HG03280 (cell line): Measurements from ENCODE around the gene TXK.

Source experiments
- ATAC-seq: cut with Tn5 transposase; IDR thresholded peaks from one replicate; pipeline ENCODE4 v1.9.1; 2021; ENCODE audit warnings: mild to moderate bottlenecking, moderate library complexity; ENCODE audit not compliant: unreplicated experiment

The TXK gene

DNA sequence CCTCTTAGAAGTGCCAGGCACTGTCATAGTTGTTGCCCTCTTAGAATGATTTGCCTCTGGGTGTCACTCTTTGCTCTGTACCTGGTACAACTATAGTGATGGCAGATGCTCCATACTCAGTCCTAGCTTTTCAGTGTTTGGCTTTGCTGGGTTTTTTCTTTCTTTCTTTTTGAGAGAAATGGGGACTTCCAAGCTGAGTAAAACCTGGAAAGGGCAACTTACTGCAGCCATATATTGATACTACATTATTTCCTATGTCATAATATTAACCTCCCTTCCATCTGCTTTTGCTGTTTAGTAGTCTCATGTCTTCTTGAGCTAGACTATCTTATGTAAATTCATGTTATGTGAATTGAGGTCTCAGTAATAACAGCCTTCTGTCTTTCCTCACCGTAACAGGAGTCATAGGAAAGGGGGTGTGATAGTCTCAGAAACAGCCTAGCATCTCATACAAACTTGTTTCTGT, 68.4 kb downstream of the TXK start:
- ATAC-seq = peak; percentile 51

DNA sequence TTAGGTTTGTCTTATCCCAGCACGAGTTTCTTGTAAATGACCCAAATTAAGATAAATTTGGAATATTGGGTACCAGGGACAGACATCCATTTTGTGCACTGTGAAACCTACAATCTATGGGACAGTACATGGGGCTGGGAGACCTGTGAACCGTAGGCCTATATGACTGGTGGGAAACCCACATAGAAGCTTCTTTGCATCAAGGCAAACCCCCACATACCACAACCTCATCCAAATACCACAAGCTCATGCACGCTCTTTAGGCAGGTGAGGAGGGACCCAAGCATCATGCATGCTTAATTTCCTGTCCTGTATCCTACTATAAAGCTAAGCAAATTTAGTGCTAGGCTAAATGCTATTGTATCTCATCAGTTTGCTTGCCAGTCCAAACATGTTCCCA, 69.7 kb downstream of the TXK start:
- ATAC-seq = no peak

DNA sequence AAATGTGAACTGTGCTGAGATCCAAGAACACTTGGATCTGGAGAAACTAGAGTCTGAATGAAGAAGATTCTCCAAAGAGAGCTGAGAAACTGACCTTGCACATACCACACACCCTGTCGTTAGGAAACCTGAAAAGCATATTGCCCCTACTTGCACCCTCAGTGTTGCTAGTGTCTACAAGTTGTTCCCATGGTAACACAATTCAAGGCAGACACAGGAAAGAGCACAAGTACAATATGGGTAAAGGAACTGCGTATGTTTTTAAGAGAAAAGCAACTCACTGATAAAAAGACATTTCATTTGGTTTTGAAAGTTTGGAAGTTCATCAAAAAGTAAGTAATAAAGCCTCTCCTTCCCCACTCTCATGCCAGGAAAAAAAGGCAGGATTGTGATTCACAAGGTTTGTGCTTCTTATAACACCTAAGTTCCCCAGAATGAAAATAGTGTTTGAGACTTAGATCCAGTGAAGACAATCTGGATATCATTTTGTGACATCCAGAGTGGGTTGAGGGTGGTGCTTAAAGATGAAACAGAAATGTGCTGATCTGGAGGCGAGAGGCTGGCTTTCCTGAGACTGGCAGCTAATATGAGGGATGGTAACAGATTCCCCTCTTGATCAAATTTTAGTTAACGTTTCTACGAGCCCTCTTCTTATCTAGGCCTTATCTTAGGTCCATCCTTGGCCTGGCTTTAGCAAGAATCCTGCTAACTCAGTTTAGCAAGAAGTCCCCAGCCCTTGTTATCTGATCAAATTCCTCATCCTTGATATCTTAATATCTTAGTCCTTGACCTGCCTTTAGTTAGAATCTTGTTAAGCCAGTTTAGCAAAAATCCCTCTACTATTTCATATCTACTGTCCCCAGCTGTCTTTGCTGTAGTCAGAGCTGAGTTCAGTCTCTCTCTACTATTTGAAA, 75.2 kb downstream of the TXK start:
- ATAC-seq = no peak

DNA sequence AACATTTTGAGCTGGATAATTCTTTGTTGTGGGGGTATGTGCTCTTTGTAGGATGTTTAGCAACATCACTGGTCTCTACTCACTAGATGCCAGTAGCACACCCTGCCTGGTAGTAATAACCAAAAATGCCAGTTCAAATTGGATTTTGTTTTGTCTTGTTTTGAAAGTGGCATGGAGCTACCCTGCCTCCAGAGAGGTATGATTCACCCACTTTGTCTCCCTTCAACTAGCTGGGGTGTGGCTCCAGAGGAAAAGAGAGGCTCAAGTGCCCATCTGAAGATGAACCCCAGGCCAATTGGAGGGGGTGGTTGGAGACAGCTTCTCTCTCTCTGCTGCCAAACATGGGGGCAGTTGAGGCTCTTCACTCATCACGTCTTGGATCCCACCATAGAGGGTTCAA, 83.0 kb downstream of the TXK start:
- ATAC-seq = no peak

DNA sequence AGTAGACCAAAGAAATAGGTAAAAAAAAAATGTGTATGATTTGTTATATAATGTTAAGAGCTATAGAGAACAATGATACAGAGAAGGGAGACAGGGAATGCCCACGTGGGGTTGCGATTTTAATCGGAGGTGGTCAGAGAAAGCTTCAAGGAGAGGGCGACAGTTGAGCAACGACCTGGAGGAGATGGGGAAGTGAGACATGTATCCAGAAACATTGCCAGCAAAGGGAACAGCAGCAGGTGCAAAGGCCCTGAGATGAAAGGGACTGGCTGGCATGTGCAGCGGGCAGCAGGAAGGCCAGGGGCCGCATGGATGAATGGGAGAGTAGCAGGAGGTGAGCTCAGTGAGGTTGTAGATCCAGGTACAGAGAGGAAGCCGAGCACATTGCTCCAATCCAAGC, 84.6 kb downstream of the TXK start:
- ATAC-seq = no peak

DNA sequence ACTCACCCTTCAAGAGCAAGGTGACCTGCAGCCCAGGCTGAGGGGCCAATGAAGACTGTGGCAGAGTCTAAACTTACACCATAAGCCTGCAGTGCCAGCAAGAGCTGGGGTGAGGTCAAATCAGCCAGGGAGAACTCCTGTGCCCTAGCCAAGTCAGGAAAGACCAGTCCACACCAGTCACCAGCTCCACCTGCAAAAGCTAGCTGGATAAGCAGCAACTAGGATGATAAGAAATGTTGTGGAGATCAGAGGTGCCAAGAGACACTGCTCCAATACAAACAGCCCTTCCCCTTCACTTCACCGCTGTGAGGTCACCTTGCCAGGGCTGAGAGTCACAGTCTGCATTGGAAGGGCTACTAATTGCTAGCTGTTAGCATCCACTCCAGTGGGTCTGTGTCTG, 86.2 kb downstream of the TXK start:
- ATAC-seq = no peak

DNA sequence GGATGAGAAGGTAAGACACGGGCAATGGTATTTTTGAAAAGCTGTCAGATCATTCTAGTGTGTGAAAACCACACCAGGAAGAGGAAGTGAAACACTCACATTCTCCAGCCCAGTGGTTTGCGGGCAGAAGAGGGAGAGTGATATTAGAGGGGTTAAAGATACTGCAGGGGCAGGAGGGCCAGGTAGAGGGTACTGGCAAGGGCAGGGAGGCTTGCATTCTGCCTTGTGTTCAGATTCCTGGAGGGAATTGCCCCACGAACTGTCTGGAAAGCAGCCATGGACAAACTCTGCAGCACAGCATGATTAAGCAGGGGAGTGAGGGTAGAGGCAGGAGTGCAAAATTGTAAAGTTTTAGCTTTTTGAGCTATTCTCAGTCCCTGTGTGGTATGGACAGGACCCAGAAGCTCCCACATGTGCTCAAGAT, 86.6 kb downstream of the TXK start:
- peak; percentile 98 for ATAC-seq

DNA sequence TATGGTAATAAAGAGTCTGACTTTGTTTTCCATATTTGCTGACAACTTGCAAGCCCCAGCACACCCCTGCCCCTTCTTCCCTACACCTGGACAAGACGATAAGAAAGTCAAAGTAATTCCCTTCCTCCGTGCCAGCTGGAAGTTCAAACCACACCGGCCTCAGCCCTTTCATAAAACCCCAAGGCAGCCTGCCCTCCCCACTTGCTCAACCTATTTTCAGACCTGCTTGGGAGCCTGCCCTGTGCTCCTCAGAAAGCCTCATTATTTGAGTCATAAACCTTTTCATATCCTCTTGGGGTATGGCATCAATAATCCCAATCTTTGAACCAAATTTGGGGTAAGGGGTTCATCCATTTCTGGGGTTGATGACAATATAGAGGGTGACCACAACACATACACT, 88.0 kb downstream of the TXK start:
- ATAC-seq = no peak

DNA sequence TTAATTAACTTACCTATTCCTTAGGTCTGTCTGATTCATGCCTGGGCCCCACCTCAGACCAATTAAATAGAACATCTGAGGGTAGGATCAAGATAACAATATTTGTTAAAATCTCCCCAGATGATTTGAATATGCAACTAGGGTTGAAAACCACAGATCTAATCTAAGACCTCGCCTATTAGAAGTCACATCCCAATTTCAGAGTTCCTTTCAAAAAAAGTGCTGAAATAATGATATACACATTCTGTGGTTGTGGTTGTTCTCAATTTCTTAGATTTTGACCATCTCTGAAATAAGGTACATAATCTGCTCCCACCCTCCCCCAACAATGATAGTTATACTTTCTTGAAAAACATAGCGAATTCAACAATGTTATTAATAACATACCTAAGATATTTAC, 89.8 kb downstream of the TXK start:
- no peak for ATAC-seq

DNA sequence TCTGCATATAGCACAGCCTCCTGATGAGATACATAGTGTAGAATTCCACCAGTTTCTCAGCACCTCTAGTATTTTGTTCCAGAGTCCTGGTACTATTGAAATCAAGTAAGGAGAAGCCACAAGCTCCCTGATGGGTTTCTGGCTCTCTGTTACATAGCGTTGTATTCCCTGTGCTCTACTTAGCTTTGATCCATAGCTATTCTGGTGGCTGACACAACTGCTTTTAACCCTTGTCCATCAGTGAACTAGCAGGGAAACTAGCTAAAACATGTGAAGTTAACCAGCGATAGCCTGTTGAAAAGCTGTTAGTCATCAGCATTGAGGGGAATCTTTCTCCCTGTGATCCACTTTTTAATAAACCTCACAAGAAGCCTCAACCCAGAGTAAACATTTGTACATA, 90.5 kb downstream of the TXK start:
- ATAC-seq = no peak

DNA sequence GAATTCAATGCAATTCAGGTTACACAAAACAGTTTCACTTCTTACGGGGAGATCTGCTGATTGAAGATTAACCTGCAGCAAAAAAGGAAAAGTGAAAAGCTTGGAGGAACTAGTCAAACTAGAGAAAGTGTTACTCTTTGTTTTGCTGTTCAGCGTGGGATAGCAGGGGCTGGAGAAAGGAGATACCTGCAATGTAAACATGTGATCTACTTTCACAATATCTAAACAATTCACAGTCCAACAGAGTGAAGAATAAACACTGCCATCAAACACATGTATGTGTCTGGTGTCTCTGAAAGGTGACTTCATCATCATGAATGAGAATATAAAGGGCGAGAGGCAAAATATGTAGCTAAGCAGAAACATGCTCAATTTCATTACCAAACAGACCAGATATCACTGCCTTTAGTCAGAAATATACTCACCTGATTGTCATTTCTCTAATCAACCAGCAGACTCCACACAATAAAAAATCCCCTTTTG, 91.0 kb downstream of the TXK start:
- ATAC-seq = no peak

DNA sequence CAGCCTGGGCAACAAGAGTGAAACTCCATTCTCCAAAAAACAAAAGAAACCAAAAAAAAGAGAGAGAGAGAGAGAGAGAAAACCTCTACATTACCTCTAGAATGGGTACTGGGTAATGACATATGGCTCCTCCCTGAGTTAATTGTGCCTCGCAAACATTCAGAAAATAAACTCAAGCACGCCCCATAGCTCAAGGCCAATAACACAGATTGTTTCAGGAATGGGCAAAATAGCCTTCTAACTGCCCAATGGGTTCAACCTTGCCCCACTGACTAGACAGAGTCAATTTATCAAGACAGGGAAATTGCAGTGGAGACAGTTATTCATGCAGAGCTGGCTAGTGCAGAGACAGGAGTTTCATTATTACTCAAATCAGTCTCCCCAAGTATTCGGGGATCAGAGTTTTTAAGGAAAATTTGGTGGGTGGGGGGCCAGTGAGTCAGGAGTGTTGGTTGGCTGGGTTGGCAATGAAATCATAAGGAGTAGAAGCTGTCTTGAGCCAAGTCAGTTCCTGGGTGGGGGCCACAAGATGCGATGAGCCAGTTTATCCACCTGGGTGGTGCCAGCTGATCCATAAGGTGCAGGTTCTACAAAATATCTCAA, 92.4 kb downstream of the TXK start:
- no peak for ATAC-seq

DNA sequence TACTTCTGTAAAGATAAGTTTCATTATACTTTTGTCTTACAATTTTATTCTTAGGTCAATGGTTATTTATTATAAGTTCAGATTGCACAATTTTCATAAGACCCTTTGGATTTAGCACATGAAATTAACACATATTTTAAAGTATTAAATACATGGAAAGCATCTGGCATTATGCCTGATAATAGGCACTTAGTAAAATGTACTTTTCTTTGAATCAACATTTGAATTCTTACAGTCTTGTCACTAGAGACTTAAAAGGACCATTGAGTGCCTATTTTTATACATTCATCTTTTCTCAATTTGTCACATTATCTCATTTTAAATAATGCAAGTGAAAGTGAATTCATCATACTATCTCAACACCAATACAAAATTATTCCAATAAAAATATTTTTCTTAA, 94.5 kb downstream of the TXK start:
- ATAC-seq = no peak

DNA sequence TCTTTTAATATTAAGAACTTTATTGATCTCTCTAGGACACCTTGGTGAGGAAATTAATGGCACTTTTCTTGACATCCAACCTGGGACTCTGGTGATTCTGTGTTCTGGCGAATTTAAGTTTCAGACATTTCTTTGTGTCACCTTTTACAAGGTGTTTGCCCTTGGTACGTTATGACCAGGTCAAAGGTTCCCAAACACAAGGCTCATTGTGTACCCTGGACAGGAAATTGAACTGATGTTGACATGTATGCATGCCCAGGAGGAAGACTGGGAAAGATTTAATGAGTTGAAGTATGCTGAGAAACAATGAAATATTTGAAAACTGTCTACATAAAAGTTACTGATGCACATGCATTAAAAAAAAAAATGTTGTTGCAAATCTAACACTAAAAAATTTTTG, 95.4 kb downstream of the TXK start:
- no peak for ATAC-seq

DNA sequence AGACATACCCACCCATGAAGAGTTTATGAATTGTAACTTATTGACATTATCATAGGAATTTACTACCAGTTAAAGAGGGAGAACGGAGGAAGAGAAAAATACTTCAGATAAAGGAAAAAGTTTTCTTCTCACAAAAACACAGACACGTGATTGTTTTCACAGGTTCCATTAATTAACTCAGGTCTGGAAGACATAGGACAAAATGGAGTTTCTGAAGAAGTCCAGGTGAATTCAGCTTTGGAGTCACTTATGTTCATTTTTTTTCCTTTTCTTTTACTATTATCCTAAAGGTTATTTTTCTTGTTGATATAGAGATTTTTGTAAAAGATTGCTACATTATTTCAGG, 97.0 kb downstream of the TXK start:
- ATAC-seq = no peak

DNA sequence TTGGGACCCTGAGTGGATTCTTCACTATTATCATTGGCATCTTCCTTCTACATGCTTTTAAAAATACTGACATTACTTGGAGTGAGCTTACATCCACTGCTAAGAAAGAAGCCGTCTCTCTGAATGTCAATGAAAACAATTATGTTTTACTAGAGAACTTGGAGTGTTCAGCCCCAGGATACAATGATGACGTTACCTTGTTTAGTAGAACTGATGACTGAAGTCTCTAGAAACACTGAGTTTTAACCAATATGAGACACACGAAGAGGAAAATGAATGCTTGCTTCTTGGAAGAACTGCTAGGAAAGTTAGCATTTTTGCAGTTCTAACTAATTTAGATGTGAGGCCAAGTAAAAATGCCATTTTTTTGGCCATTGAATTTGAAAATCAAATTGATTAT, 98.1 kb downstream of the TXK start:
- ATAC-seq = no peak

DNA sequence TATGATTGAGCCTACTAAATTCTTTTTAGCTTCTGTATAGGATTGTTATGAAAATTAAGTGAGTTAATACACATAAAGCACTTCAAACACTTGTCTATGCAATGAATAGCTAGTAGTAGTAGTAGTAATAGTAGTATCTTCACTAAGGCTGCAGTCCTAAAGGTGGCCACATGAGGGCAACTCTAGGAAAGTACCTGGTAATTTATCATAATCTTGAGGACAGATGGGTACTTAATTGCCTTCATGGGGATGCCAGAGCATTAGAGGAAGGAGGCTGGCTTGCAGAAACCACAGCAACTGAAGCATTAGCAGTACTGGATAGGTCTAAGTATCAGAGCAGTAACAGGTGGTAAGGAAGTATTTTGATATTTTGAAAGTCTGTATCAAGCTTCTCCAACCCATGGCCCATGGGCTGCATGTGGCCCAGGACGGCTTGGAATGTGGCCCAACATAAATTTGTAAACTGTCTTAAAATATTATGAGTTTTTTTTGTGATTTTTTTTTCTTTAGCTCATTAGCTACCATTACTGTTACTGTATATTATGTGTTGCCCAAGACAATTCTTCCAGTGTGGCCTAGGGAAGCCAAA, 100.1 kb downstream of the TXK start:
- peak; percentile 51 for ATAC-seq

DNA sequence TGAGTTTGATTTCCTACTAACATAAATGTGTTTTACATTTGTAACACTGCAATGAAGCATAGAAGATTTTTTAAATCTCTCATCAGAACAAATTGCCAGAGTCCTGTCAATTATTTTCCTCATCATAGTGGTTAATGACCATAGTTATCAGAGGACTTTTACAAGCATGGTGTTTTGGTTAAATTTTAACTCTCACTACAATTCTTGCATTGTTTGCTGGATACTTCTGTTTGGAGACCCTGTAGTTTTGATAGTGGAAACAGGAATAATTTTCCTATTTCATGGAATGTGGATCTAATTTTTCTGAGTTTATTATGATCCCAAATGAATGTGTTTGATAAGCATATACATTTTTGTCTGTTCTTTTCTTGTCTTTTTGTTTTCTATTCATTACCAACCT, 100.6 kb downstream of the TXK start:
- no peak for ATAC-seq

DNA sequence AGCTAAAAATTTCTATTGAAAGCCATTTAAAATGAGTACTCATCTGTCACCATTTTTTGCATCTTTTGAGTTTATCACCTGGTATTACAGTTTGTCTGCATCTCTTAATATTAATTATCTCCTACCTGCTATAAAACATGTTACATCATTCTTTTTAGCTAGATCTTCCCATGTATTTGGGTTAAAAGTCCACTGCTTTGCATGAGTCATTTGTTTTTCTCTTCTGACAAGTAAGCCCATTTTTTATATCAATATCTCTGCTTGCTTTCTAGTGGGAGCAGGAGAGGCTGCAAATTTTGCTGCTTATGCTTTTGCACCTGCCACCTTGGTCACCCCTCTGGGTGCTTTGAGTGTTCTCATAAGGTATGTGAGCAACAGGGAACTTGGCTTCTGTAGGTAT, 101.3 kb downstream of the TXK start:
- ATAC-seq = no peak

DNA sequence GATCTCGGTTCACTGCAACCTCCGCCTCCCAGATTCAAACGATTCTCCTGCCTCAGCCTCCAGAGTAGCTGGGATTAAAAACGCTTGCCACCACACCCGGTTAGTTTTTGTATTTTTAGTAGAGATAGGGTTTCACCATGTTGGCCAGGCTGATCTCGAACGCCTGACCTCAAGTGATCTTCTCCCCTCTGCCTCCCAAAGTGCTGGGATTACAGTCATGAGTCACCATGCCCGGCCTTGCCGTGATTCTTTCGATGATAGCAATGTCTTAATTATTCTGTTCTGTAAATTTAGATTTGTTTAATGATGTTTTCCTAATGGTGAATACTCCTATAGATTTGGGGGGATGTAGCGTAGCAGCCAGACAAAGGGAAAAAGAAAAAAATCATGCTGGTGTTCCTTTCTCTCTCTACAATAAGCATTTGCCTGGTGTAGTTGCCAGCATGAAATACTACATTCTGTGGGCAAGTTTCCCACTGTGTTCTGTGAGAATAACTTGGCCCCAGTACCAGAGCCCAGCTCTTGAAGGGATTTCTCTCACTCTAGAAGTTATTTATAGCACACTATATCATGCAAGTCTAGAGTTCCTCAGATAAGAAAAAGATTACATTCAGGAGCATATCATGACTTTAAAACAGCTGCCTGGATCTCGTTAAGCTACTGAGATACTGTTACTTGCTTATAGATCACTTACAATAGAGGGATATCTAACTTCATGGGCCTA, 102.1 kb downstream of the TXK start:
- ATAC-seq = no peak

DNA sequence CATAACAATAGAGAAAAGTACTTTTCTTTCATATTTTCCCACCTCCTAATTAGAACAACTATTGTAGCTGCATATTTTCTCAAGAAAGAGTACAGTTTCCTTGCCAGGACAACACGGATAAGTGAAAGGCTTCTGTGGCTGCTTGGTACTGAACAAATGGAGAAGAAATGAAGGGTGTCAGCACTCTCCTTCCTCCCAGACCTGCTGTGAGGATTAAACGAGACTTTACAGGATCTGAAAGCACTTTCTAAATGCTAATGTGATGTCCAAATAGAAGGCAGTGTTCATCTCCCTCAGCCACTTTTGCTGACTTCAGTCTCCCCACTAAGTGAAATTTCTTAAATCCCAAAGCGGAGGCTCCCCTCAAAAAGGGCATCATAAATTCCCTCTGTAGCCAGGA, 103.6 kb downstream of the TXK start:
- no peak for ATAC-seq
